GM08714 (cell line): ENCODE results near the gene LRP1.

ENCODE experiments used
- H3K4me3 ChIP-seq: fragments of 200-500 bp; sonication (Bioruptor generic); 2 replicates; pipeline ENCODE4 v1.5.1; 2014; ENCODE audit warnings: mild to moderate bottlenecking, low read length, inconsistent platforms
- ZNF274 ChIP-seq: IDR thresholded peaks from 2 replicates; pipeline ENCODE4 v1.6.1; 2012; ENCODE audit warnings: mild to moderate bottlenecking, low read depth, low read length

LRP1 gene

GRCh38 chr12:57227315-57228115 is 99.2 kb downstream of the LRP1 start:
- no peak overlapping the region; the same call in 1 of the 2 replicates for H3K4me3 ChIP-seq
- TF ChIP-seq ZNF274 = no peak

DNA sequence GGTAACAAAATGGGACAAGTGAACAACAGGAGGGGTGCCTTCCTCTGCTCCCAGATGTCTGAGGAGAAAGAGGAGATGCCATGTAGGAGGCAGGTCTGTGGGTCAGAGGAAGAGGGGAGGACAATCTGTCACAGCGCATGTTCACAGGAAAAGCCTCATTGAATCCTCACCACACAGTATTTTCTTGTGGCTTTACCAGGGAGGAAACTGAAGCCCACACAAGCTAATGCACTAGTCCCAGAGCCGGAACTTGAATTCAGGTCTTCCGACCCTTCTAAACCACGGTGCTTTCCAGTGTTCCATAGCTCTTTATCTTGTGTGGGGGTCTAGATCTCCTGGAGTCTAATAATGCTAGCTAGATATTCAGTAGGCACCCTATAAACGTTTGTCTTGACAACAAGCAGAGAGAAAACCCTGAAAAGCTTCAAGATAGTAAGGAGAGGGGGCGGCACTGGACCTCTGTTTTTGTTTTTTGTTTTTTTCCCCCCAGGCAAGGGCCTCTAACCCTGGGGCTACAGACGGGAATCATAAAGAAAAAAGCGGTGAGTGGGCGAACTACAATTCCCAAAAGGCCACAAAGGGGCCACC is 100.9 kb downstream of the LRP1 start:
- peak overlapping the region; percentile 84; the same call in 1 of the 2 replicates for H3K4me3 ChIP-seq
- no peak for TF ChIP-seq ZNF274

DNA sequence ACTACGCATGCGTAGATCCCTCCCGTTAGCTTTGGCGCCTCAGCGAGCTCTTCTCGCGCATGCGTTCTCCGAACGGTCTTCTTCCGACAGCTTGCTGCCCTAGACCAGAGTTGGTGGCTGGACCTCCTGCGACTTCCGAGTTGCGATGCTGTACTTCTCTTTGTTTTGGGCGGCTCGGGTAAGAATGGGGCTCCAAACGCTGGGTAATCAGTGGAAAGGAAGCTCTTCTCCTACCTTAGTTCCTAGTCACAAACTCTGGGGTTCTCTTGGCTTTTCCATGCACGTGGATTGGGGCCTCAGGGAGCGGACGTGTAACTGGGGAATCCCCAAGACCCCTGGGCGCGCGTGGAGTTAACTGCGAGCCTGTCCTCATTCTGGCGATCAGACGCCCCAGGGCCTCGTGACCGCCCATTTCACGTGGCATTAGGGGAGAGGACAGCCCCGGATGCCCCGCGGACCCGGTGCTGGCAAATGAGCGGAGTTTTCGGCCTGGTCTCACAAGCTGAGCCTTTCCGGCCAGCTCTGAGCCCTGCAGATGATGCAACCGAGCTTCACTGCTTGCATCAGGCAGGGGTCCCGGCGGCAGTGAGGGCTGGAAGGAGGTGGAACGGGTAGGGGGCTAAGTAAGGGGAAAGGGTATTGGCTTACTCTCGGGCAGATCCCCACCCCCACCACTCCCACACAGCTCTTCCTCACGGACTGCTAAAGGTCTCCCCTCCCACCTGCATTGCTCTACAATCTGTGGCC is 101.5 kb downstream of the LRP1 start, which contains the start of gene SHMT2:
SHMT2 (plus strand) TSS at position 78 of the 747 bp plus-strand sequence; CDS start at position 146, 68 bp downstream.
- TF ChIP-seq ZNF274 = no peak

GRCh38 chr12:57230381-57231155 is 102.3 kb downstream of the LRP1 start:
- H3K4me3 ChIP-seq = peak overlapping the region; percentile 84
- TF ChIP-seq ZNF274 = no peak

More for the DNA sequence above, 101.5 kb downstream of the LRP1 start, which contains the start of gene SHMT2:
- H3K4me3 ChIP-seq = peak within 1 kb of the TSS; percentile 84

- H3K4me3 ChIP-seq = peak overlapping the region; percentile 84; the same call in 1 of the 2 replicates
- no peak for TF ChIP-seq ZNF274
These were observed 103.2 kb downstream of the LRP1 start for GRCh38 chr12:57231276-57232021.

DNA sequence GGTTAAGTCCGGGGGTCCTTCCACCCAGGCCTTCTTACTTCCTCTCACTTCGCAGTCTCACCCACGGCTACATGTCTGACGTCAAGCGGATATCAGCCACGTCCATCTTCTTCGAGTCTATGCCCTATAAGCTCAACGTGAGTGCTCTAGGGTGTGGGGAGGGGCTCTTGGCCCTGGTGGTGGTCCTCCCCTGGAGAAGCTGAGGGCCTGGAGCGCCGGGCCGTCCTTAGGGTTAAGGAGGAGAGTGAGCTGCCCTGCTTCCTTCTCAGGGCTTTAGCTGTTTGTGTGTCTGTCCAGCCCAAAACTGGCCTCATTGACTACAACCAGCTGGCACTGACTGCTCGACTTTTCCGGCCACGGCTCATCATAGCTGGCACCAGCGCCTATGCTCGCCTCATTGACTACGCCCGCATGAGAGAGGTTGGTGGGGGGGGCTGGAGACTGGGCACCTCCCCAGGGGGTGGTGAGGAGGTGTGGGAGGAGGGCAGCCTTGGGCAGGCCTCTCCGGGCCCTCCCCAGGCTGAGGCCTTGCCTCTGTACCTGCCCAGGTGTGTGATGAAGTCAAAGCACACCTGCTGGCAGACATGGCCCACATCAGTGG is 104.0 kb downstream of the LRP1 start:
- no peak overlapping the region for H3K4me3 ChIP-seq
- TF ChIP-seq ZNF274 = no peak

DNA sequence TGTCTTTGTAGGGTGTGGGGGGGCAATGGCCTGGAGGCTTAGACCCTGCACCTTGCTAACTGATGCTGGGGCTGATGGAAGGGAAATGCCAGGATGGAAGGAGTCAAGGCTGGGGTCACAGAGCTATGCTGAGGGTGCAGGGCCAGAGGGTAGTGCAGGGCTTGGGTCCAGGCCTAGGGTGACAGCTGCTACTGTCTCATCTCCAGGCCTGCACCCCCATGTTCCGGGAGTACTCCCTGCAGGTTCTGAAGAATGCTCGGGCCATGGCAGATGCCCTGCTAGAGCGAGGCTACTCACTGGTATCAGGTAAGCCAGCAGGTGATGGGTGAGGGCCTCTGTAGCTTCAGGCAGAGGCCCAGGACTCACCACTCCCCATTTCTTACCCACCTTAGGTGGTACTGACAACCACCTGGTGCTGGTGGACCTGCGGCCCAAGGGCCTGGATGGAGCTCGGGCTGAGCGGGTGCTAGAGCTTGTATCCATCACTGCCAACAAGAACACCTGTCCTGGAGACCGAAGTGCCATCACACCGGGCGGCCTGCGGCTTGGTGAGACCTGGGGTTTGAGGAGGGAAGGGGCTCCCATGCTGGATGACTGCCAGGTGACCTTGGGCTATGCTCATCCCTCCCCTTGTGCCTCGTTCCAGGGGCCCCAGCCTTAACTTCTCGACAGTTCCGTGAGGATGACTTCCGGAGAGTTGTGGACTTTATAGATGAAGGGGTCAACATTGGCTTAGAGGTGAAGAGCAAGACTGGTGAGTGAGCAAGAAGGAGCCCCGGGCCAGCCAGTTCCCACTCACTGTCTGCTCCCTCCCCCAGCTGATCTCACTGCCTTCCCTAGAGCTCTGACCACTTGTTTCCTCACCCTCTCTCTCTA is 105.3 kb downstream of the LRP1 start:
- no peak for TF ChIP-seq ZNF274
- H3K4me3 ChIP-seq = no peak overlapping the region

DNA sequence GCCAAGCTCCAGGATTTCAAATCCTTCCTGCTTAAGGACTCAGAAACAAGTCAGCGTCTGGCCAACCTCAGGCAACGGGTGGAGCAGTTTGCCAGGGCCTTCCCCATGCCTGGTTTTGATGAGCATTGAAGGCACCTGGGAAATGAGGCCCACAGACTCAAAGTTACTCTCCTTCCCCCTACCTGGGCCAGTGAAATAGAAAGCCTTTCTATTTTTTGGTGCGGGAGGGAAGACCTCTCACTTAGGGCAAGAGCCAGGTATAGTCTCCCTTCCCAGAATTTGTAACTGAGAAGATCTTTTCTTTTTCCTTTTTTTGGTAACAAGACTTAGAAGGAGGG is 105.9 kb downstream of the LRP1 start:
- no peak for TF ChIP-seq ZNF274
- no peak overlapping the region for H3K4me3 ChIP-seq

DNA sequence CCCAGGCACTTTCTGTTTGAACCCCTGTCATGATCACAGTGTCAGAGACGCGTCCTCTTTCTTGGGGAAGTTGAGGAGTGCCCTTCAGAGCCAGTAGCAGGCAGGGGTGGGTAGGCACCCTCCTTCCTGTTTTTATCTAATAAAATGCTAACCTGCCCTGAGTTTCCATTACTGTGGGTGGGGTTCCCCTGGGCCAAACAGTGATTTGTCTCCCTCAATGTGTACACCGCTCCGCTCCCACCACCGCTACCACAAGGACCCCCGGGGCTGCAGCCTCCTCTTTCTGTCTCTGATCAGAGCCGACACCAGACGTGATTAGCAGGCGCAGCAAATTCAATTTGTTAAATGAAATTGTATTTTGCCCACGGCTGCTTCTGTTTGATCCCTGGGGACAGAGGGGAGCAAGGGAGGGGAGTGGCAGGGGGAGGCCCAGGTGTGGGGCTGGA is 106.3 kb downstream of the LRP1 start:
- no peak overlapping the region for H3K4me3 ChIP-seq

DNA sequence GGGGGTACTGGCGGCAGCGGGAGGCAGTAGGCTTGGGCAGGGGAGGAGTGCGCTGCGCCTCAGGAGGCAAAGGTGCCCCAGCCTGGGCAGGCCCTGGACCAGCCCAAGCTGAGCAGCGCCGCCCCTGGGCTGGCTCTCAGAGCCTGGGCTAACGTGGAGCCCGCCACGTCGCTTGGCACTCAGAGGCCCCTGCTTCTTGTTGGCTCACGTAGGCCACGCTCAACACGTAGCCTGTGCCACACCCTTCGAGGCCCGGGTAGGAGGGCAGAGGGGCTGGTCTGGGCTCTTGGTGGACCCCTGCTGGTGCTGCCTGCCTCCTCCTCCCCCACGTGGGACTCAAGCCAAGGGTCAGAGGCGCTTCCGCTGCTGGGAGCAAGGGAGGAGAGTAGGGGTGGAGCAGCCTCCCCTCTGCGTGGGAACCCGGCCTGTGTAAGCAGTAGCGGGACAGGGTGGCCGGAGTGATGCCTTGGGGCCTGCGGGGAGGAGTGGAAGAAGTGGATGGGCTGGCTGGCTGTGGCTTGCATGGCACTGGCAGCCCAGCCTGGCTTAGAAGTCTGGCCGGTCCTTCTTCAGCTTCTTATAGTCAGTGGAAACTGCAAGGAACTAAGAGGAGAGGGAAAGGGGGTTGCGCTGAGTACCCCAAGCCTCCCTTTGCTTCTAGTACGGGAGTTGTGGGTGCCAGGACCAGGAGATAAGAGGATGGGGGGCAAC is 106.9 kb downstream of the LRP1 start:
- no peak for TF ChIP-seq ZNF274
- no peak overlapping the region for H3K4me3 ChIP-seq

More for the DNA sequence above, 106.3 kb downstream of the LRP1 start:
- TF ChIP-seq ZNF274 = no peak

GRCh38 chr12:57235728-57236131 is 107.4 kb downstream of the LRP1 start:
- no peak overlapping the region for H3K4me3 ChIP-seq
- no peak for TF ChIP-seq ZNF274
